ENCODE measurements around the gene TSC1. TPM values are rescaled to one million over a fixed set of nuclear protein-coding genes. Genes with fewer than 3 reads are reported as not detected.

The TSC1 gene
- total and polyA plus RNA-seq, 9 donors = 18.9 to 49.1 (median 40.5) TPM

DNA sequence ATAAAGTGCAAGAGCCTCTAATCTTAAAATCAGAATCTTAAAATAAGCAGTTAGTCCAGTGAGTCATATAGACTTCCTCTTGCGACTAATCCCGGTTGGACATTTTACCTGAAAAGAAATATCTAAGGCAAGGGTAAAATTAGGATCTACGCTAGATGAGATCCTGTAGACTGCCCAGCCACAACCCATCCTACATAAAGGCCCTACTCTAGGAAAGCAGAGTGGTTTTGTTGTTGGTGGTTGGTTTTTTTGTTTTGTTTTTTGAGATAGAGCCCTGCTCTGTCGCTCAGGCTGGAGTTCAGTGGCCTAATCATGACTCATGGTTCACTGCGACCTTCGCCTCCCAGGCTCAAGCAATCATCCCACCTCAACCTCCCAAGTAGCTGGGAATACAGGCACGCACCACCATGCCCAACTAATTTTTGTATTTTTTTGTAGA, 6.9 kb downstream of the TSC1 start:
- H3K27me3 ChIP-seq = no peaks in the 10 kb centered on the region
- intact Hi-C loops (cut with DNase I) = no loop called here
- no peaks in the 10 kb centered on the region for H3K36me3 ChIP-seq
- no peak overlapping the region for H3K4me3 ChIP-seq
- H3K9me3 ChIP-seq = no peaks in the 10 kb centered on the region
- H3K27ac ChIP-seq = no peak overlapping the region
- DNase-seq = no peak
- peaks cover 2% of the 10 kb centered on the region for H3K4me1 ChIP-seq (ENCODE audit: insufficient read depth)
- WGBS, 3 donors = 88 to 91% (median 89%) methylated on average over 7 of the region's 7 CpGs
- TF ChIP-seq EP300 (IDR thresholded peaks at IDR 0.05) = no peak
- TF ChIP-seq, protein P1, sequence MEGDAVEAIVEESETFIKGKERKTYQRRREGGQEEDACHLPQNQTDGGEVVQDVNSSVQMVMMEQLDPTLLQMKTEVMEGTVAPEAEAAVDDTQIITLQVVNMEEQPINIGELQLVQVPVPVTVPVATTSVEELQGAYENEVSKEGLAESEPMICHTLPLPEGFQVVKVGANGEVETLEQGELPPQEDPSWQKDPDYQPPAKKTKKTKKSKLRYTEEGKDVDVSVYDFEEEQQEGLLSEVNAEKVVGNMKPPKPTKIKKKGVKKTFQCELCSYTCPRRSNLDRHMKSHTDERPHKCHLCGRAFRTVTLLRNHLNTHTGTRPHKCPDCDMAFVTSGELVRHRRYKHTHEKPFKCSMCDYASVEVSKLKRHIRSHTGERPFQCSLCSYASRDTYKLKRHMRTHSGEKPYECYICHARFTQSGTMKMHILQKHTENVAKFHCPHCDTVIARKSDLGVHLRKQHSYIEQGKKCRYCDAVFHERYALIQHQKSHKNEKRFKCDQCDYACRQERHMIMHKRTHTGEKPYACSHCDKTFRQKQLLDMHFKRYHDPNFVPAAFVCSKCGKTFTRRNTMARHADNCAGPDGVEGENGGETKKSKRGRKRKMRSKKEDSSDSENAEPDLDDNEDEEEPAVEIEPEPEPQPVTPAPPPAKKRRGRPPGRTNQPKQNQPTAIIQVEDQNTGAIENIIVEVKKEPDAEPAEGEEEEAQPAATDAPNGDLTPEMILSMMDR (IDR thresholded peaks at IDR 0.05) = no peak
- TF ChIP-seq POLR2A (IDR thresholded peaks at IDR 0.05) = no peak

DNA sequence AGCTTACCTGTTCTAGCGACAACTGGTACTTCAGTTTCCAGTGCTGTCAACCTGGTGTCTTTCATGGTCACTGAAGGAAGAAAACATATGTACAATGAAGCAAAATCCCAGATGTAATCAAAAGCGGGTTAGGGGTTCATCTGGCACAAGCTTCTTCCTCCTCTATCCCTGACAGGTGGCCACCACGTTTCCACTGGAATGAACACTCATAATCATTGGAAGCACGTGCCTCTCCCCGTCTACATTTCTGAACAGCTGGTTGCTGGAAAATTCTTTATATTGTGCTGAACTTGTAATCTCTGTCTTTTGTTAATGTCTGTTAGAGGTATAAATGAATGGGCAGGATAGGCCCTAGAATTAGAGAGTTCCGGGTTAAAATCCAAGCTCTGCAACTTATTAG, 9.4 kb downstream of the TSC1 start:
- TF ChIP-seq POLR2A (IDR thresholded peaks at IDR 0.05) = no peak
- no peak for TF ChIP-seq EP300 (IDR thresholded peaks at IDR 0.05)
- TF ChIP-seq, protein P1 (IDR thresholded peaks at IDR 0.05) = no peak
- H3K27me3 ChIP-seq = no peaks in the 10 kb centered on the region
- 61 to 77% (median 64%) methylated on average over 6 of the region's 6 CpGs for WGBS, 3 donors
- intact Hi-C loops (cut with DNase I) = no loop called here
- H3K27ac ChIP-seq = no peak overlapping the region
- H3K36me3 ChIP-seq = no peaks in the 10 kb centered on the region
- no peak overlapping the region for H3K4me3 ChIP-seq
- no peaks in the 10 kb centered on the region for H3K9me3 ChIP-seq
- H3K4me1 ChIP-seq (ENCODE audit: insufficient read depth) = peaks cover 2% of the 10 kb centered on the region
- no peak for DNase-seq

DNA sequence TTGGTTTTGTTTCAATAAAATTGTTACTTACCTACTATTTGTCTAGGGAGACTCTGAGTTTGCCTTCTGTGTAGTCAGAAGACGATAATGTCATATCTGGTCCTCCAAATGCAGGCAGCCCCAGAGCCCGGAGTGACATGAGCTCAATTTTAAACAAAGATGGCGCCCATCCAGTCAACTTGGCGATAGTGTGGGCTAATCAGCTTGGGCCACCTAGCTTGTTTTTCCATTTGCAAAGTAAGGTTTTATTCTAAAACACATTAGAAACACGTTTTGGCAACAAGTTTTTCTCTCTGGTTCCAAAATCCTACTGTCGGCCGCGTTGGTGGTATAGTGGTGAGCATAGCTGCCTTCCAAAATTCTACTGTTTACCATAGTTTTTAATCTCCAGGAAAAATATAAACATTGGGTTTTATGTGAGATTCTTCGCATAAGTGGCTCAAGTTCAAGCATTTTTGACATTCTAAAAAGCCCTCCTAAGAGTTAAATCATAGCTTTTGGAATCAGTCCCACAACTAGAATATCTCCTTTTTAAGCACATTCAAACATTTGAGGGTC, 13.2 kb downstream of the TSC1 start:
- H3K36me3 ChIP-seq = no peaks in the 10 kb centered on the region
- 18 to 43% (median 24%) methylated on average over 9 of the region's 9 CpGs for WGBS, 3 donors
- TF ChIP-seq, protein P1 (IDR thresholded peaks at IDR 0.05) = no peak
- no peak for TF ChIP-seq EP300 (IDR thresholded peaks at IDR 0.05)
- TF ChIP-seq POLR2A (IDR thresholded peaks at IDR 0.05) = no peak

DNA sequence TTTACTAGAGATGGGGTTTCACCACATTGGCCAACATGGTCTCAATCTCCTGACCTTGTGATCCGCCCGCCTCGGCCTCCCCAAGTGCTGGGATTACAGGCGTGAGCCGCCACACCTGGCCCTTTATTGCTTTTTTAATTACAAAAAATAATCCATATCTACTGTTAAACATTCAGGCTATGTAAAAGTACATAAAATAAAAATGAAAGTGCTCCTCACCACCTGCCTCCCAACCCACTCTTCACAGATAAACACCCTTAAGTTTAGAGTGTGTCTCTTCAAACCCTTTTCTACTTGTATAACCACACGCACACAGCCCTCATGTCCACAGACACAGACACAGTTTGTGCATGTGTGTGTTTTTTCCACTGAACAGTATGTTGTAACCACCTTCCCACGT, 16.7 kb downstream of the TSC1 start:
- DNase-seq = no peak
- TF ChIP-seq, protein P1 (IDR thresholded peaks at IDR 0.05) = no peak
- TF ChIP-seq POLR2A (IDR thresholded peaks at IDR 0.05) (no peak), EP300 (IDR thresholded peaks at IDR 0.05) (no peak)
- no peaks in the 10 kb centered on the region for H3K4me1 ChIP-seq (ENCODE audit: insufficient read depth)
- intact Hi-C loops (cut with DNase I) = no loop called here
- H3K4me3 ChIP-seq = no peak overlapping the region
- WGBS, 3 donors = 88 to 97% (median 91%) methylated on average over 7 of the region's 7 CpGs
- no peaks in the 10 kb centered on the region for H3K27me3 ChIP-seq
- no peaks in the 10 kb centered on the region for H3K9me3 ChIP-seq
- H3K27ac ChIP-seq = no peak overlapping the region
- H3K36me3 ChIP-seq = no peaks in the 10 kb centered on the region

More for the DNA sequence above, 13.2 kb downstream of the TSC1 start:
- Histone ChIP-seq H3K9me3 (no peaks in the 10 kb centered on the region), H3K27ac (no peak overlapping the region), H3K4me3 (no peak overlapping the region), H3K27me3 (no peaks in the 10 kb centered on the region), H3K4me1 (ENCODE audit: insufficient read depth) (no peaks in the 10 kb centered on the region)
- DNase-seq = no peak
- intact Hi-C loops (cut with DNase I) = no loop called here
